ENCODE measurements around the gene CCDC43.
"Not testable (repeated sequence)": the region's sequence is repeated elsewhere in the genome, so short reads cannot be mapped to it uniquely, and the experiment has no call there.

DNA sequence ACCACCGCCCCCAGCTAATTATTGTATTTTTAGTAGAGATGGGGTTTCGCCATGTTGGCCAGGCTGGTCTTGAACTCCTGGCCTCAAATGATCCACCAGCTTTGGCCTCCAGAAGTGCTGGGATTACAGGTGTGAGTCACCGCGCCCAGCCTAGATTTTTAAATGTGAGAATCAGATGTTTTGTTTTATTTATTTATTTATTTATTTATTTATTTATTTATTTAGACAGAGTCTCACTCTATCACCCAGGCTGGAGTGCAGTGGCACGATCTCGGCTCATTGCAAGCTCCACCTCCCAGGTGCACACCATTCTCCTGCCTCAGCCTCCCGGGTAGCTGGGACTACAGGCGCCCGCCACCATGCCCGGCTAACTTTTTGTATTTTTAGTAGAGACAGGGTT lies 10.7 kb upstream of the CCDC43 start:
- not testable (repeated sequence) for TF ChIP-seq TCF4 (CRISPR knock-in tag; IDR thresholded peaks at IDR 0.05; ENCODE audit: borderline replicate concordance)
- TF ChIP-seq, protein P1, sequence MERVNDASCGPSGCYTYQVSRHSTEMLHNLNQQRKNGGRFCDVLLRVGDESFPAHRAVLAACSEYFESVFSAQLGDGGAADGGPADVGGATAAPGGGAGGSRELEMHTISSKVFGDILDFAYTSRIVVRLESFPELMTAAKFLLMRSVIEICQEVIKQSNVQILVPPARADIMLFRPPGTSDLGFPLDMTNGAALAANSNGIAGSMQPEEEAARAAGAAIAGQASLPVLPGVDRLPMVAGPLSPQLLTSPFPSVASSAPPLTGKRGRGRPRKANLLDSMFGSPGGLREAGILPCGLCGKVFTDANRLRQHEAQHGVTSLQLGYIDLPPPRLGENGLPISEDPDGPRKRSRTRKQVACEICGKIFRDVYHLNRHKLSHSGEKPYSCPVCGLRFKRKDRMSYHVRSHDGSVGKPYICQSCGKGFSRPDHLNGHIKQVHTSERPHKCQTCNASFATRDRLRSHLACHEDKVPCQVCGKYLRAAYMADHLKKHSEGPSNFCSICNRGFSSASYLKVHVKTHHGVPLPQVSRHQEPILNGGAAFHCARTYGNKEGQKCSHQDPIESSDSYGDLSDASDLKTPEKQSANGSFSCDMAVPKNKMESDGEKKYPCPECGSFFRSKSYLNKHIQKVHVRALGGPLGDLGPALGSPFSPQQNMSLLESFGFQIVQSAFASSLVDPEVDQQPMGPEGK (CRISPR knock-in tag; IDR thresholded peaks at IDR 0.05; ENCODE audit: borderline replicate concordance): not testable (repeated sequence)
